Testis (tissue), 2 donors: Measurements from ENCODE around the gene LCLAT1.

ENCODE experiments used
- CTCF ChIP-seq, 3 experiments: fragments of 450-650 bp in 2 of 3; fragments of 200-600 bp in 1 of 3; sonication (generic) in 1 of 3; IDR thresholded peaks; one replicate each; pipeline ENCODE4 v1.5.1; 2016 to 2019; ENCODE audit warnings: antibody characterized with exemption in 3 of 3, mild to moderate bottlenecking in 2 of 3, moderate library complexity in 1 of 3
- POLR2A ChIP-seq: fragments of 450-650 bp; IDR thresholded peaks from one replicate; pipeline ENCODE4 v1.6.1; 2017; ENCODE audit warnings: antibody characterized with exemption, mild to moderate bottlenecking, moderate library complexity

- no peak for TF ChIP-seq POLR2A
- no peak for TF ChIP-seq CTCF (IDR thresholded peaks at IDR 0.05)
Measured at GRCh38 chr2:30428348-30428662, 18.7 kb upstream of the LCLAT1 start.
